Endodermal cell (in vitro differentiated cells): ENCODE results near the gene NCKAP5. TPM values are rescaled to one million over a fixed set of nuclear protein-coding genes. Genes with fewer than 3 reads are reported as not detected.

ENCODE experiments used
- DNase-seq: peaks from one replicate; pipeline ENCODE4 v3.0.0-alpha.2; 2017
- H3K27ac ChIP-seq: 2 replicates; pipeline ENCODE4 v1.5.1; 2013; ENCODE audit warnings: mild to moderate bottlenecking, low read depth, low read length, moderate library complexity
- H3K27me3 ChIP-seq: 2 replicates; pipeline ENCODE4 v1.6.1; 2013; ENCODE audit warnings: mild to moderate bottlenecking, low read length, moderate library complexity; ENCODE audit not compliant: insufficient read depth, control insufficient read depth, poor library complexity, severe bottlenecking
- H3K36me3 ChIP-seq: 2 replicates; pipeline ENCODE4 v1.7.0; 2013; ENCODE audit warnings: mild to moderate bottlenecking, low read length, moderate library complexity; ENCODE audit not compliant: control insufficient read depth, insufficient read depth
- H3K4me1 ChIP-seq: one replicate; pipeline ENCODE4 v1.7.0; 2013; ENCODE audit warnings: low read length; ENCODE audit not compliant: control insufficient read depth, insufficient read depth
- H3K4me3 ChIP-seq: 2 replicates; pipeline ENCODE4 v1.5.1; 2013; ENCODE audit warnings: mild to moderate bottlenecking, low read length, moderate library complexity
- H3K9ac ChIP-seq: 2 replicates; pipeline ENCODE4 v1.6.1; 2013; ENCODE audit warnings: mild to moderate bottlenecking, low read length, moderate library complexity; ENCODE audit not compliant: poor library complexity, severe bottlenecking; ENCODE audit errors: extremely low read depth
- H3K9me3 ChIP-seq: 2 replicates; pipeline ENCODE4 v1.6.1; 2013; ENCODE audit warnings: mild to moderate bottlenecking, low read length, moderate library complexity; ENCODE audit not compliant: control insufficient read depth
- H3K27ac Mint-ChIP-seq: 2 replicates; pipeline ENCODE4 v1.8.0; 2020; ENCODE audit warnings: mixed read lengths
- H3K27me3 Mint-ChIP-seq: 2 replicates; pipeline ENCODE4 v1.8.0; 2021; ENCODE audit warnings: mild to moderate bottlenecking, mixed read lengths; ENCODE audit not compliant: insufficient read depth
- H3K36me3 Mint-ChIP-seq: 2 replicates; pipeline ENCODE4 v1.8.0; 2020; ENCODE audit warnings: low read depth, mixed read lengths
- H3K4me1 Mint-ChIP-seq: 2 replicates; pipeline ENCODE4 v1.8.0; 2020; ENCODE audit warnings: mixed read lengths
- H3K4me3 Mint-ChIP-seq: 2 replicates; pipeline ENCODE4 v1.8.0; 2020; ENCODE audit warnings: mild to moderate bottlenecking, moderate library complexity, mixed read lengths
- H3K9me3 Mint-ChIP-seq: 2 replicates; pipeline ENCODE4 v1.8.0; 2020; ENCODE audit warnings: mild to moderate bottlenecking, mixed read lengths
- CTCF ChIP-seq: fragments of 200-600 bp; sonication (generic); conservative IDR thresholded peaks from 2 replicates; pipeline ENCODE4 v1.5.0; 2021; ENCODE audit warnings: antibody characterized with exemption, mild to moderate bottlenecking
- WGBS, 2 experiments: methylation state at CpG; one replicate each; pipeline versions ENCODE4 v1.1.5 to v1.1.7; 2013; ENCODE audit warnings: missing lambda C conversion rate in 2 of 2, mixed read lengths in 1 of 2; ENCODE audit not compliant: insufficient coverage in 1 of 2, insufficient read length in 1 of 2; 5-methylcytosine and 5-hydroxymethylcytosine counted together
- total RNA-seq, 2 donors: library from RNA; stranded (reverse); fragmentation: NEBNext Ultra II Directional in 1 of 2; extraction: Animal tissue kit (Norgen Biotek cat#: 25700) in 1 of 2; gene quantifications; 2 replicates in 1 of 2; 3 replicates in 1 of 2; pipeline ENCODE4 v1.2.1, GENCODE V29; 2021

The NCKAP5 gene
- total RNA-seq, 2 donors from 2014 or later = 0.58 to 0.92 TPM

- Mint-ChIP-seq H3K4me1 (peaks cover 6% of the 10 kb centered on the region), H3K27me3 (no peaks in the 10 kb centered on the region), H3K9me3 (peaks cover 1% of the 10 kb centered on the region), H3K27ac (no peak overlapping the region), H3K36me3 (no peaks in the 10 kb centered on the region), H3K4me3 (no peak overlapping the region)
- no peaks in the 10 kb centered on the region for H3K9me3 ChIP-seq
- WGBS, 2 experiments = 100% methylated on average over 1 of the region's 1 CpG; no CpG with 5 or more reads in 1 of the 2 experiments
- H3K4me3 ChIP-seq = no peak overlapping the region
- no peaks in the 10 kb centered on the region for H3K4me1 ChIP-seq
- DNase-seq = no peak
- TF ChIP-seq CTCF = no peak
- no peak overlapping the region for H3K9ac ChIP-seq
- no peaks in the 10 kb centered on the region for H3K36me3 ChIP-seq
- H3K27ac ChIP-seq = no peak overlapping the region
- H3K27me3 ChIP-seq = no peaks in the 10 kb centered on the region
Measured at GRCh38 chr2:132766573-132766972, 801.7 kb downstream of the NCKAP5 start.

DNA sequence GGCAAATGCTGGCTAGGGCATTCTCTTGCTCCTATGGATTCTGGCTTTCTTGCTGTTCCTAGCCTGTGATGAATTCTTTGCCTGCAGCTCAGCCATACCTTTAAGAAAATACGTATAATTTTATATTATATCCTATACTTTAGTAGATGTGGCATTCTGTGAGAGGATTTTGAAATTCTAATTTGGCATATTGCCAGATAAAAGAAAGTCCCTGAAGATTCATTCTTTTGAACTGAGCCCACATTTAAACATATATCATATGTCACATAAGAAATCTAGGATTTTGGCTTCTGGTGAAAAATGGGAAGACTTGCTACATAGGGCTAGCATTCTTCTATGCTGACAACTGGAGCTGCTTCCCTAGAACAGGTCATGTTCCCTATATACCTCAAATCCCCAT, 806.8 kb downstream of the NCKAP5 start:
- WGBS, 2 experiments = no CpG with 5 or more reads among the region's 1 CpG
- Mint-ChIP-seq H3K27ac (no peak overlapping the region), H3K4me1 (peaks cover 16% of the 10 kb centered on the region), H3K4me3 (no peak overlapping the region), H3K9me3 (peaks cover 6% of the 10 kb centered on the region), H3K36me3 (no peaks in the 10 kb centered on the region), H3K27me3 (no peaks in the 10 kb centered on the region)
- no peak overlapping the region for H3K9ac ChIP-seq
- peaks cover 5% of the 10 kb centered on the region for H3K4me1 ChIP-seq
- TF ChIP-seq CTCF = no peak
- no peaks in the 10 kb centered on the region for H3K36me3 ChIP-seq
- H3K27ac ChIP-seq = no peak overlapping the region
- no peaks in the 10 kb centered on the region for H3K9me3 ChIP-seq
- H3K27me3 ChIP-seq = no peaks in the 10 kb centered on the region
- H3K4me3 ChIP-seq = no peak overlapping the region
- no peak for DNase-seq

DNA sequence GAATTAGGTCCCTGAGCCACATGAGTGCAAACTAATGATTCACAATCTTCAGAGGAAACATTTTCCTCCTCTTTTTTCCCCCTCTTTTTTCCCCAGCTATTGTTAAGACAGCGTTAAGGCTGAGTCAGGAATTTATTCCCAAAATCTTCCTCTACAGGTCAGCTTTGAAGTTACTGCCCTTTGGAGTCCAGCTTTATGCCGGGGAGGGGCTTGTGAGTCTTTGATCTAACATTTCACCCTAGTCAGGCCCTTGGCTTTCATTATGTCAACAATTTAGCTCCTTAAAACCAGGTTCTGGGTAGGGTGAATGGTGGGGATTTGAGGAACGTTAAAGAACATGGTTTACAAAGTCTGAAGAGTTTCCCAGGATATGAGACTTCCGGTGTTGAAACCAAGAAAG, 807.3 kb downstream of the NCKAP5 start:
- H3K9me3 Mint-ChIP-seq = peaks cover 6% of the 10 kb centered on the region

More for the DNA sequence above, 807.3 kb downstream of the NCKAP5 start:
- no peak for DNase-seq
- Mint-ChIP-seq H3K27me3 (no peaks in the 10 kb centered on the region), H3K36me3 (no peaks in the 10 kb centered on the region), H3K4me3 (no peak overlapping the region), H3K4me1 (peaks cover 16% of the 10 kb centered on the region), H3K27ac (no peak overlapping the region)
- Histone ChIP-seq H3K4me3 (no peak overlapping the region), H3K4me1 (peaks cover 5% of the 10 kb centered on the region), H3K36me3 (no peaks in the 10 kb centered on the region), H3K9ac (no peak overlapping the region), H3K27me3 (no peaks in the 10 kb centered on the region), H3K27ac (no peak overlapping the region), H3K9me3 (no peaks in the 10 kb centered on the region)
- 75 to 77% methylated on average over 2 to 4 of the region's 4 CpGs for WGBS, 2 experiments
- no peak for TF ChIP-seq CTCF
